ENCODE data around the gene CRYBB1. TPM values are rescaled to one million over a fixed set of nuclear protein-coding genes. Genes with fewer than 3 reads are reported as not detected.

The CRYBB1 gene
- total and polyA plus RNA-seq, 2 donors (not counting 3 experiments of a cell fraction or from before 2014, with no cell fraction given) = not detected

- BruUV-seq (replicated peaks) = no TSS peak
- no peak overlapping the region for H3K4me3 ChIP-seq (replicated peaks in 1 of 3; ENCODE audit: insufficient read depth in 1 of 3, low read depth in 1 of 3, low read length in 3 of 3)
- no peak overlapping the region for H3K9ac ChIP-seq (replicated peaks; ENCODE audit: extremely low read depth, insufficient read depth, low read length)
- H4K20me1 ChIP-seq (replicated peaks; ENCODE audit: control insufficient read depth, extremely low read depth, insufficient read depth, low read length) = no peaks in the 10 kb centered on the region
- peaks cover 20% of the 10 kb centered on the region for H3K4me1 ChIP-seq (ENCODE audit: control insufficient read depth, extremely low read depth, insufficient read depth, low read length)
- ChIA-PET POLR2A (no interaction called here), CTCF (no interaction called here)
- no peak for FAIRE-seq
- no peaks in the 10 kb centered on the region for H3K9me1 ChIP-seq (replicated peaks; ENCODE audit: control insufficient read depth, extremely low read depth, insufficient read depth, low read length)
- no peaks in the 10 kb centered on the region for H3K9me3 ChIP-seq (replicated peaks; ENCODE audit: control insufficient read depth, insufficient read depth, low read length)
- no peaks in the 10 kb centered on the region for H3K27me3 ChIP-seq (ENCODE audit: control insufficient read depth in 2 of 2, insufficient read depth in 2 of 2, low read length in 2 of 2)
- no peak overlapping the region for H3K4me2 ChIP-seq (ENCODE audit: insufficient read depth, low read length)
- dilution Hi-C loops (cut with MboI; ENCODE audit: extremely low pct_ligation_motif_present, low sequenced_read_pairs) (no loop called here), intact Hi-C loops (cut with micrococcal nuclease) (no loop called here)
- H3K79me2 ChIP-seq (ENCODE audit: control insufficient read depth, insufficient read depth, low read length) = peaks cover 23% of the 10 kb centered on the region
- no peak for TF ChIP-seq JUN (IDR thresholded peaks at IDR 0.05; ENCODE audit: borderline replicate concordance, insufficient read depth, insufficient read length, low read depth)
- TF ChIP-seq FOS (IDR thresholded peaks at IDR 0.05; ENCODE audit: borderline replicate concordance, insufficient read depth, low read length) = no peak
- H2AFZ ChIP-seq (ENCODE audit: low read depth, low read length) = no peak overlapping the region
- peaks cover 0 to 9% of the 10 kb centered on the region in 2 experiments for H3K36me3 ChIP-seq (ENCODE audit: control insufficient read depth in 2 of 2, extremely low read depth in 1 of 2, insufficient read depth in 2 of 2, low read length in 2 of 2)
- no peak overlapping the region for H3K27ac ChIP-seq (ENCODE audit: insufficient read depth, low read depth, low read length)
- DNase-seq (ENCODE audit: low read depth, low spot score) = no peak
Measured at GRCh38 chr22:26566994-26567393, 50.8 kb downstream of the CRYBB1 start.

DNA sequence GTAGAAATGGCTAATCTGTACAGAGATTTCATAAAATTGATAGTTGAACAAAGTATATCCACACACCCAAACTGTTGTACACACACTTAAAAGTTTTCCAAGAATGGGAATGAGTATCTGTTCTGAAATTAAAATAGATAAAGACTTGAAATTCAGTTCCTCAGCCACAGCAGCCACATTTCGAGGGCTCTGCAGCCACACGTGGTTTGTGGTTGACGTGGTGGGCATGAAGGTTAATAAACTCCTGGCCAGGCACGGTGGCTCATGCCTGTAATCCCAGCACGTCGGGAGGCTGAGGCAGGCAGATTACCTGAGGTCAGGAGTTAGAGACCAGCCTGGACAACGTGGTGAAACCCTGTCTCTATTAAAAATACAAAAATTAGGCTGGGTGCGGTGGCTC, 51.9 kb downstream of the CRYBB1 start:
- H2AFZ ChIP-seq (ENCODE audit: low read depth, low read length) = no peak overlapping the region
- no peaks in the 10 kb centered on the region for H3K27me3 ChIP-seq (ENCODE audit: control insufficient read depth in 2 of 2, insufficient read depth in 2 of 2, low read length in 2 of 2)
- H3K27ac ChIP-seq (ENCODE audit: insufficient read depth, low read depth, low read length) = no peak overlapping the region
- POLR2A ChIA-PET = no interaction called here
- TF ChIP-seq EZH2 (IDR thresholded peaks at IDR 0.05; ENCODE audit: borderline replicate concordance, low read depth, low read length, severe bottlenecking) = no peak
- no peak for TF ChIP-seq POLR2A (IDR thresholded peaks at IDR 0.05; ENCODE audit: low read depth, low read length)
- TF ChIP-seq GATA2 (IDR thresholded peaks at IDR 0.05; ENCODE audit: insufficient read depth, insufficient read length, low read depth, low read length) = no peak
- TF ChIP-seq, protein P1, sequence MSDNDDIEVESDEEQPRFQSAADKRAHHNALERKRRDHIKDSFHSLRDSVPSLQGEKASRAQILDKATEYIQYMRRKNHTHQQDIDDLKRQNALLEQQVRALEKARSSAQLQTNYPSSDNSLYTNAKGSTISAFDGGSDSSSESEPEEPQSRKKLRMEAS (IDR thresholded peaks at IDR 0.05; ENCODE audit: insufficient read depth, insufficient read length) = no peak
- TF ChIP-seq POLR2AphosphoS5 (IDR thresholded peaks at IDR 0.05; ENCODE audit: insufficient read depth, low read depth, low read length) = no peak
- TF ChIP-seq JUN (IDR thresholded peaks at IDR 0.05; ENCODE audit: borderline replicate concordance, insufficient read depth, insufficient read length, low read depth) = no peak
- no peak for TF ChIP-seq CTCF (IDR thresholded peaks at IDR 0.05; ENCODE audit: extremely low read depth in 1 of 2, insufficient read depth in 1 of 2, low read depth in 1 of 2, low read length in 2 of 2)
- TF ChIP-seq FOS (IDR thresholded peaks at IDR 0.05; ENCODE audit: borderline replicate concordance, insufficient read depth, low read length) = no peak
- peaks cover 20% of the 10 kb centered on the region for H3K4me1 ChIP-seq (ENCODE audit: control insufficient read depth, extremely low read depth, insufficient read depth, low read length)
- no peaks in the 10 kb centered on the region for H3K9me3 ChIP-seq (replicated peaks; ENCODE audit: control insufficient read depth, insufficient read depth, low read length)
- no peak overlapping the region for H3K9ac ChIP-seq (replicated peaks; ENCODE audit: extremely low read depth, insufficient read depth, low read length)
- H4K20me1 ChIP-seq (replicated peaks; ENCODE audit: control insufficient read depth, extremely low read depth, insufficient read depth, low read length) = no peaks in the 10 kb centered on the region
- DNase-seq (ENCODE audit: low read depth, low spot score) (no peak), FAIRE-seq (no peak)
- BruUV-seq (replicated peaks) = no TSS peak
- H3K4me2 ChIP-seq (ENCODE audit: insufficient read depth, low read length) = no peak overlapping the region
- no peaks in the 10 kb centered on the region for H3K9me1 ChIP-seq (replicated peaks; ENCODE audit: control insufficient read depth, extremely low read depth, insufficient read depth, low read length)
- dilution Hi-C loops (cut with MboI; ENCODE audit: extremely low pct_ligation_motif_present, low sequenced_read_pairs) (no loop called here), intact Hi-C loops (cut with micrococcal nuclease) (no loop called here)
- H3K4me3 ChIP-seq (replicated peaks in 1 of 3; ENCODE audit: insufficient read depth in 1 of 3, low read depth in 1 of 3, low read length in 3 of 3) = no peak overlapping the region
- peaks cover 0 to 9% of the 10 kb centered on the region in 2 experiments for H3K36me3 ChIP-seq (ENCODE audit: control insufficient read depth in 2 of 2, extremely low read depth in 1 of 2, insufficient read depth in 2 of 2, low read length in 2 of 2)
- CTCF ChIA-PET = interaction anchor here (1.4 kb wide), 1 partner anchor 63 kb away, joined by 4 read pairs; no protein-coding TSS in a partner anchor
- peaks cover 25% of the 10 kb centered on the region for H3K79me2 ChIP-seq (ENCODE audit: control insufficient read depth, insufficient read depth, low read length)

Measured in endothelial cell of umbilical vein (primary cell).